HG02981 (cell line): ENCODE results near the gene SMIM36.
"Not testable (repeated sequence)": the region's sequence is repeated elsewhere in the genome, so short reads cannot be mapped to it uniquely, and the experiment has no call there.

Source experiments
- ATAC-seq: cut with Tn5 transposase; IDR thresholded peaks from one replicate; pipeline ENCODE4 v1.9.1; 2021; ENCODE audit warnings: mild to moderate bottlenecking, moderate library complexity; ENCODE audit not compliant: unreplicated experiment

Gene SMIM36

GRCh38 chr17:55507669-55508068, 3.6 kb downstream of the SMIM36 start:
- not testable (repeated sequence) for ATAC-seq

DNA sequence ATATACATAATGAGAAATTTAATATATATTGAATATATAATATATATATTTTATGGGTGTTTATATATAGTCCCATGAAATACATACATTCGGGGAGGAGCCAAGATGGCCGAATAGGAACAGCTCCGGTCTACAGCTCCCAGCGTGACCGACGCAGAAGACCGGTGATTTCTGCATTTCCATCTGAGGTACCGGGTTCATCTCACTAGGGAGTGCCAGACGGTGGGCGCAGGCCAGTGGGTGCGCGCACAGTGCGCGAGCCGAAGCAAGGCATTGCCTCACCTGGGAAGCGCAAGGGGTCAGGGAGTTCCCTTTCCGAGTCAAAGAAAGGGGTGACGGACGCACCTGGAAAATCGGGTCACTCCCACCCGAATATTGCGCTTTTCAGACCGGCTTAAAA, 9.6 kb downstream of the SMIM36 start:
- not testable (repeated sequence) for ATAC-seq

GRCh38 chr17:55500103-55500502, 11.1 kb downstream of the SMIM36 start:
- ATAC-seq, result no peak

- ATAC-seq, result no peak
Measured at GRCh38 chr17:55496094-55496881, 15.0 kb downstream of the SMIM36 start.

DNA sequence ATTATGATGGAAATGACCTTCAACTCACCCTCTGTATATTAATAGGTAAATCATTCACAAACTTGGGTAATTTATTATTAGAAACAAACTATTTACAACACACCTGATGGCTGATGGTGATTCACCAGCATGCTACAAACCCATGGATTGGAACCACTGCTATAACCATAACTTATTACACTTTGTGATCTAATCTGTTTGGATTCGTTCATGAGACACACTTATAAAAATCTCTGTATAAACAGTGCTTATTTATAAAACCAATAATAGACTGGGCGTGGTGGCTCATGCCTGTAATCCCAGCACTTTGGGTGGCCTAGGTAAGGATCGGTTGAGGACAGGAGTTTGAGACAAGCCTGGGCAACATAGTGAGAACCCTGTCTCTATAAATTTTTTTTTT, 16.0 kb downstream of the SMIM36 start:
- ATAC-seq, result no peak

DNA sequence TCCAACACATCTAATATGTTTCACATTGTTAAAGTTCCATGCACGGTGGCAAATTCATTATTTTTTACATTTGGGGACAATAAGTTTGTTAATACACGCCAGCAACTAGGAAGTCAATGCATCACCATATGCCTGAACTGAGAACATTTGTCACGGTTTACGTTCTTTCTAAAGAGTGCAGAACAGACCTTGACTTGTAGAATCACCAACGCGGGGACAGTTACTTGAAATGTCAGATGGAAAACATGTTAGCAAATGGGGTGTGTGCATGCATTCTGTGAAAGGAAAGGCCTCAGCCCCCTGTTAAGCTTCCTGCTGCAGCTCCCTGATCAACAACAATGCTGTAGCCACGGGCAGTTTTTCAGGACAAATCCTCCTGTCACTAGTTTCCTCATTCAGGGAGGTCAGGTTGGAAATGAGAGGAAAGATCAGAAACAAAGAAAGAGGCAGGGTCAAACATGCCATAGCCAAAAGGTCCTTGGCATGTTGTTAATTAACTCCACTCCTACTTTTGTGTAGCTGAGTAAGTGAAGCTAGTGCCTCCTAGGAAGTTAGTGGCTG, 18.4 kb downstream of the SMIM36 start:
- ATAC-seq, result no peak

DNA sequence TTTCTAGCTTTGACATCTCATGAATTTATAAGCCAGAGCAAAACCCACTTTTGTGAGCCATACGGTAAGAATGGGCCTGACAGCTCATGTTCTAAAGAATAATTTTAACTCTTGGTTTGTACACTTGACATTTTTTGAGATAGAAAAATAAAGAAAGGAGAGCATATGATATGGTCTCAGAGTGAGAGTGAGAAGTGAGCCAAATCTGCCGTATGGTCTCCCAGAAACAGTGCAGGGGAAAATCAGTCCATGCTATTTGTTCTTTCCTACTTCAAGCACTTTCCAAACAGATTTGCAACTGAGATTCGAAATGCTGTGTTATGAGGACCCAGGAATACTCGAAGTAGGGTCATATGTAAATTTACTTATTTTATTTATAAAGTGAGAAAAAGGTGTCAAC, 20.9 kb downstream of the SMIM36 start:
- ATAC-seq, result no peak

- no peak for ATAC-seq
Measured at GRCh38 chr17:55487695-55488432, 23.4 kb downstream of the SMIM36 start.

- no peak for ATAC-seq
Measured at GRCh38 chr17:55484575-55484974, 26.7 kb downstream of the SMIM36 start.

GRCh38 chr17:55482591-55483389, 28.5 kb downstream of the SMIM36 start:
- ATAC-seq, result no peak

DNA sequence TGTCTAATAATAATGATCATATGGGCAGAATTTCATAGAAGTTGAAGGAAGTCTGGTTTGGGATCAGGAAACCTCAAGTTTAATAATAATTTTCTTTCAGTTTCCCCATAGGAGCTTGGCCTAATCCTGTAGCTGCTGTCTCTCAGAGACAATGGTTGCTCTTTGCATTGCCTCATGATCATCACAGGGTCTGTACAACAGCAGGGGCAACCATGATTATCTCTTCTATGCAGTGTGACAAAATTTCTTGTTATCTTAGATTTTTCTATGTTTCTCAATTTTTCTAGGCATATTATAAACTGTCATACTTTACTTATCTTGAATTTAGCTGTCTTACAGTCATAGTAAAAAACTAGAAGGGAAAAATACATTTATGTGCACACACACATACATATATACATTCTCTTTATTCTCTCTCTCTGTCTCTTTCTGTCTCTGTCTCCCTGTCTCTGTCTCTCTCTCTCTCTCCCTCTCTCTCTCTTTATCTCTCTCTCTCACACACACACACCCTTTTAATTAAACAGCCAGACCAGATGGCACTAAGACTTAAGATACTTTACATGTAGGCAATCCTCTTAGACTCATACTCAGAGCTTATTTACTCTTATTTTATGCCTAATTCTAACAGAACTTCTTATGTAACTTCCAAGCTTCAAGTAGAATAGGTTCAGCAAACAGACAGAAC, 30.5 kb downstream of the SMIM36 start:
- ATAC-seq, result no peak

DNA sequence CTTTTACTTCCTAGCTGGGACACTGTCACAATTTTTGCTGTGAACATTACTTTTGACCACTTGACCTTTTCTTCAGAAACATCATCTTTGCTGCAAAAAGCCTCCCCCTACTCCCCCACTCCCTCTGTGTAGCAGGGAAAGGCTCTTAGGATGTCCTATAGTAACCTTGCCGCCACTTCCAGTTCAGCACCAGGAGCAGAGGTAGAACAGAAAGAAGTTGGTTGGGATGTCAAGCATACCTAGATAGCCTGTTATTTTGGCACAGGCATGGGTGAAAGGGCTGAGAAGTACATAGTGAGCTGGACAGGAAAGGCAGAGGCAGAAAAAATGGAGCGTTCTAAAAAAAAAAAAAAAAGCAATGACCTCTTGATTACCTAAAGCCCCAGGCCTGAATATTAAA, 31.3 kb downstream of the SMIM36 start:
- no peak for ATAC-seq

- ATAC-seq, result no peak
Measured at GRCh38 chr17:55478971-55479370, 32.3 kb downstream of the SMIM36 start.

DNA sequence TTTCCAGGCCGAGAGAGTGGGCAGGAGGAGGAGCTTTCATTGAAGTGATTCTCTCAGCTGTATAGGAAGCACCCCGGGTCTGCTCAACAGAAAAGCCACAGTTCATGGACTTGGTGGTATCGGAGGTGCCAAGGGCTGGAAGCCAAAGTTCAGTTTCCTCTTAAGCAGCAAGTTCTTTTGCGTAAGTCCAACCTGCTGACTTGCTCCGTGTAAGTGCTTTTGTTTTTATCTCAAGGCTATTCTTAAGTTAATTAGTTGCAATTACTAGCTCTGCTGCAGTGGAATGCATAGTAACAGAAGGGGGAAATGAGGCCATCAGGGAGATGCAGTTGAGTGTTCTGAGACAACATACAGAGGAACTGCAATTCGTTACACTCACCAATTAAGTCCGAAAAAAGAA, 44.6 kb downstream of the SMIM36 start:
- no peak for ATAC-seq

DNA sequence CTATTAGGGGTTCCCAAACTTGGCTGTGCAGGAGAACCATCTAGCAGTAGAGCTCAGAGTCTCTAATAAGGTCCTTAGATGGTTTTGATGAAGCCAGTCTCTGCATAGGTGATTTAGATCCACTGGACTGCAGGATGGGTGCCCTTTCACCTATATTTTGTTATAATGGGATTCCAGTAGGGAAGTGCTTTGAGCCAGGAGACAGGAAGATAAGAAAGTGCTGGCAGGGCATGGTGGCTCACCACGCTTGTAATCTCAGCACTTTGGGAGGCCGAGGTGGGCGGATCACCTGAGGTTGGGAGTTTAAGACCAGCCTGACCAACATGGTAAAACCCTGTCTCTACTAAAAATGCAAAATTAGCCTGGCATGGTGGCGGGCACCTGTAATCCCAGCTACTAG, 45.5 kb downstream of the SMIM36 start:
- not testable (repeated sequence) for ATAC-seq

DNA sequence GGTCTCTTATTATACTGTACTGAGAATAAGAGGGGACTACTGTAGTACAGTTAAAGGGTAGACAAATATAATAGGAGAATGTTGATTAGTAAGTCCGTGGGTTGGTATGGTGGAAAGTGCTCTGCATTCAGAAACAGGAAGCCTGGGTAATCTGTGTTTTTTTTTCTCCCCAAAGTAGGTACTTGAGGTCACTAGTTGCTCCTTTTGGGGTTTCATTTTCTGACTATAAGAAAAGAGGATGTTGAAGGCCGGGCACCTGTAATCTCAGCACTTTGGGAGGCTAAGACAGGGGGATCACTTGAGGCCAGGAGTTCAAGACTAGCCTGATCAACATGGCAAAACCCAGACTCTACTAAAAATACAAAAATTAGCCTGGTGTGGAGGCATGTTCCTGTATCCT, 47.7 kb downstream of the SMIM36 start:
- ATAC-seq, result no peak

DNA sequence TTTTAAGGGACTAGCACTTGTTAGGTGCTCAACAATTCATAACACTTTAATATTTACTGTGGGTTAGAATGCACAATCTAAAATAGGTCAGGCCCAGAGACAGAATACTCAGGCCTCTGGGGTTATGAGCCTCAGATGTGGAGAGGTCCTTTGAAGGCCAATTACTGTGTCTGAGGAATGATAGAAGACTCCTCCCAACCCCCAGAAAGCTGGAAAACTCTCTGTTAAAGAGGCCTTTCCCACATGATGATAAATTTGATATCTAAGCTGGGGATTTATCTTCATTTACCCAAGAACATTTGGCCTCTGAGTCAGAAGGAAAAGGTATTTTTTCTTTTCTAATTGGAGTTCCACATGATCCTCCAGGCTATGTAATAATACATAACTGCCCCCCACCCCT, 48.5 kb downstream of the SMIM36 start:
- ATAC-seq, result no peak

DNA sequence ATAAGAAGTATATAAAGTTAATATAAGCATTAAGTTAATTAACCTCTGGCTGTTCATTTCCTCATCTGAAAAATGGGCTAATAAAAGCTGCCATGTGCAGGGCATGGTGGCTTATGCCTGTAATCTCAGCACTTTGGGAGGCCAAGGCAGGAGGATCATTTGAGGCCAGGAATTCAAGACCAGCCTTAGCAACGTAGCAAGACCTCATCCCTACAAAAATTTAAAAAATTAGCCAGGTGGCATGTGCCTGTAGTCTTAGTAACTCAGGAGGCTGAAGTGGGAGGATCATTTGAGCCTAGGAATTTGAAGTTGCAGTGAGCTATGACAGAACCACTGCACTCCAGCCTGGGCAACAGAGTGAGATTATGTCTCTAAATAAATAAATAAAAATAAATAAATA, 49.0 kb downstream of the SMIM36 start:
- ATAC-seq, result no peak

DNA sequence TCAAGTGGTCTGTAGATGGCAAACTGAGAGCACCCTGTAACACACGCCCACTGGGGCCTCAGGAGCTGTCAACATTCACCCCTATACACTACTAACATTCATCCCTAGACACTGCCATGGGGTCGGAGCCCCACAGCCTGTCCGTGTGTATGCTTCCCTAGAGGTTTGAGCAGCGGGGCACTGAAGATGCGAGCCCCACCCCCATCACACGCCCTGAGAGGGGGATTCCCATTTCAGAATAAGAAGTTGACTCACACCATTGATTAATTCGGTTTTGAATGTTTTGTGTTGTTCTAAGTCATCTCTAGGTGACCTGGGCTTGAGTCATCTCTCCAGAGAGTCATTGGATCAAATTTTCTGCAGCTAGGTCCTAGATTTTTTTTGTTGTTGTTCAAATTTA, 52.3 kb downstream of the SMIM36 start:
- peak; percentile 78 for ATAC-seq

- ATAC-seq, result no peak
Measured at GRCh38 chr17:55458287-55458900, 52.9 kb downstream of the SMIM36 start.
